GM19043 (cell line): ENCODE results near the gene PHF24.
"Not testable (repeated sequence)": the region's sequence is repeated elsewhere in the genome, so short reads cannot be mapped to it uniquely, and the experiment has no call there.

Experiments
- ATAC-seq: cut with Tn5 transposase; IDR thresholded peaks from one replicate; pipeline ENCODE4 v1.9.1; 2021; ENCODE audit warnings: low read depth; ENCODE audit not compliant: unreplicated experiment

PHF24 gene

GRCh38 chr9:34957492-34958410 lies at the start of gene PHF24:
TSS of gene PHF24 (plus strand) at chr9:34958285. CDS start at chr9:34971299, 13,014 bp downstream.
- ATAC-seq, result no peak

- ATAC-seq, result no peak
These were observed 31.0 kb upstream of the PHF24 start for GRCh38 chr9:34927061-34927460.

- ATAC-seq, result no peak
These were observed 29.2 kb upstream of the PHF24 start for GRCh38 chr9:34928921-34929320.

DNA sequence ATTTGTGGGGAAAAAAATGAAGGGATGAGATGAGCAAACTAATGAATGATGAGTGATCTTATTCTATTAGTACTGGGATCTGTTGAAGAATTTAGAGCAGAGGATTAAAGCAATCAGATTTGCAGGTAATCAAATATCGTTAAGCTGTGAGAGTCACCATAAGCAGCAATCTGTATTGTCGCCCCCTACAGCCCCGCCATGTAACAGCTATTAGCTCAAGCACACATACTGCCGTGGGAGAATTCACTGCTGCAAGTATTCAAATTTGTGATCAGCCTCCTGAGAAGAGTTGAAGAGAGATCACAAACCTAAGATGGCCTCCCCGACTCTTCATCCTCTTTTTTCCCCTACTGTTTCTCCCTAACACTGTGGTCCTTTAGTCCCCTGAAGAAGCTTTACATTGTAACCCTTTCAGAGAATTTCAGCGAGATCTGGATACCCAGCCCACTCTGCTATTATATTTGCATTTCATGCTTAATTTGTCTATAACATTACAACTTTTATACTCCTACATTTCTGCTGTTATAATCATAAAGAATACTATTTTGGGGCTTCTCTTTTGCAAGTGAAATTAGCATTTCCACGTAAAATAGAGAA lies 28.5 kb upstream of the PHF24 start:
- ATAC-seq, result no peak

GRCh38 chr9:34939989-34940388 lies 18.1 kb upstream of the PHF24 start:
- not testable (repeated sequence) for ATAC-seq

DNA sequence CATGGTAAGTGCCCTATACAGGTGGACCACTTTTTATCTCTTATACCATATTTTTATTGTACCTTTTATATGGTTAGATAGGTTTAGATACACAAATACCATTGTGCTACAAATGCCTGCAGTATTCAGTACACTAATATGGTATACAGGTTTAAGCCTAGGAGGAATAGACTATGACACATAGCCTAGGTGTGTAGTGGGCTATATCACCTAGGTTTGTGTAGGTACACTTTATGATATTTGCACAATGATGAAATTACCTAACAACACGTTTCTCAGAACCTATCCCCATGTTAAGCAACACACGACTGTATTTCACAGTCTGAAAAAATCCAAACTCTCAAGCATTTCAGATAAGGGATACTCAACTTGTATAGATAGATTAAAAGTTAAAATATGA lies 9.6 kb upstream of the PHF24 start:
- no peak for ATAC-seq

DNA sequence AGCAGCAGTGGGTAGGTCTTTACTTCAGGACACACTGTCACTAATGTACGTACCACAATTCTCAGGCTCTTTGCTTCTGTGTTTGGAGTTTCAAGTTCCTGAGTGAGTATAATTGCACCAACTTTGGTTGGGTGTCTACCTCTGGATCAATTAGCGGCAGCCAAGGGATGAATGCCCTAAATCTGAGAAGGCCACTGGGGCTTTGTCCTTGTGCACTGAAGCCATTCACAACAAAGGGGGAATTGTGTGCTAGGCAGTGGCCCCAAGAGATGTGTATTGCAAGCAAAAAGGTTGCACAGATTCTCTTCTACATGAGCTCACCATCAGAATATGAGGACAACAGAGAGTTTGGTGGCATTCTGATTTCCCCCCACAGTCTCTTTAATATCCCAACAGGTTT lies 3.9 kb upstream of the PHF24 start:
- ATAC-seq, result no peak

DNA sequence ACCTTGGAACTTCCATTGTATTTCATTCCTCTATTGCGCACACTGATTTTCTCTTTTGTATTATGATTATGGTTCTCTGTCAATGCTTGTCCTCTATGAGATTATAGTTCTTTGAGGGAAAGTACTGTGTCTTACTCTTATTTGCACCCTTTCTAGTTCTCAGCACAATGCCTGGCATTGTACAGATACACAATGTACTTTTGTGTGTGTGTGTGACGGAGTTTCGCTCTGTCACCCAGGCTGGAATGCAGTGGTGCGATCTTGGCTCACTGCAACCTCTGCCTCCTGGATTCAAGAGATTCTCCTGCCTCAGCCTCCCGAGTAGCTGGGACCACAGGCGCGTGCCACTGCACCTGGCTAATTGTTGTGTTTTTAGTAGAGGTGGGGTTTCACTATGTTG lies 2.0 kb upstream of the PHF24 start:
- ATAC-seq, result not testable (repeated sequence)

DNA sequence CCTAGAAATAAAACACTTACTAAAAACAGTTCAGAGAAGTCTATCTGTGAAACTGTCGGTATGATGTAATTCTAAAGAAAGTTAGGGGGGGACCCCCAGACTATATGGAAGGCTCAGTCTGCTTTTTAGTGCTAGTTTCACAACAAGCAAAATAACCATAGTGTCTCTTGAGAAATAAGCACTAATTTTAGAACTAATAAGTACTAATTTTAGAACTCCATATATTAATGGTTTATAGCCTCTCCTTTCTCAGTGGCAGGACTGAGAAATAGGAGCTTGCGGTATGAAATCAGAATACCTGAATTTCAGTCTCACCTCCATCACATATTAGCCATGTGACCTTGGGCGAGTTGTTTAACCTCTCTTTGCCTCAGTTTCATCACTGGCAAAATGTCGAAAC lies 1.4 kb upstream of the PHF24 start:
- ATAC-seq, result no peak

DNA sequence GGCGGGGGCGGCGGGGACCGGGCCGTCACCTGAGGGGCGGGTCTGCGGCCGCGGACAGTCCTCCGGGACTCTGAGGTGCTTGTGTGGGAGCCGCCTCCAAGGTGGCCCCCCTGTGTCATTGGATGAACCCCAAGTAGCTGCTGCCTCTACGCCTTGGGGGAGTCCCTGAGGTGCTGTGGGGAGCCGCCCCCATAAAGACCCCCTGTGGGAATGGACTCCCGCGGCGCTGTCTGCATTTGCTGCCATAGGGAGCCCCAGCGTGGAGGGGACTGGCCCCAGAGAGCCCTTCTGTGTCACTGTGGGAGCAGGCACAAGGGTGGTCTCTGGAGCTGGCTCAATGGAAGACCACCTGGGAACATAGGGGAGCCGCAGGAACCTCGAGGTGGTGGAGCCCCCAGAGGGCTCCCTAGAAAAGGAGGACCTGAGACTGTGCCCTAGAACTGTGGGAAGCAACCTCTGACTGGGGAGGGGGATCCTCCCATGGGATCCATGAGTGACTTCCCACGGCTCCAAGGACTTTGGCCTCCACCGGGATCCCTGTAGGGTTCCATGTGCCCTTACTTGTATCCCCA lies 412 bp downstream of the PHF24 start:
- ATAC-seq, result no peak

DNA sequence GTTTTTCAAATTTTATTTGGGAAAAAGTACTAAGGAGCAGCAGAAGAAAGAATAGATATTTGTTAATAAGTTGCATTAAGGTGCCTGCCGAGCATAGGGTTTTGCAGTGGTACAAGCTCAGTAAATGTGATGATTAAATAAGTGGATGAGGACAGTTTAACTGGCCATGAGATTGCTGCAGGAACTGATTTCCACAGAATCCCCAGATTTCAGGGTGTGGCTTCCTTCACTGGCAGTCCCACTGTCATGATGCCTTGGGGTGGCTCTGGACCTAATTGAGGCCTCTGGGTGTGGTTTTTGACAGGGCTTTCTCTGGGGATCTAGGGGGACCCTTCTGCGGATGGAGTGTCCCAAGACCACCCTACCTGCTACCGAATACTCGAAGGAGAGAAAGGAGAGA lies 1.4 kb downstream of the PHF24 start:
- ATAC-seq, result no peak

DNA sequence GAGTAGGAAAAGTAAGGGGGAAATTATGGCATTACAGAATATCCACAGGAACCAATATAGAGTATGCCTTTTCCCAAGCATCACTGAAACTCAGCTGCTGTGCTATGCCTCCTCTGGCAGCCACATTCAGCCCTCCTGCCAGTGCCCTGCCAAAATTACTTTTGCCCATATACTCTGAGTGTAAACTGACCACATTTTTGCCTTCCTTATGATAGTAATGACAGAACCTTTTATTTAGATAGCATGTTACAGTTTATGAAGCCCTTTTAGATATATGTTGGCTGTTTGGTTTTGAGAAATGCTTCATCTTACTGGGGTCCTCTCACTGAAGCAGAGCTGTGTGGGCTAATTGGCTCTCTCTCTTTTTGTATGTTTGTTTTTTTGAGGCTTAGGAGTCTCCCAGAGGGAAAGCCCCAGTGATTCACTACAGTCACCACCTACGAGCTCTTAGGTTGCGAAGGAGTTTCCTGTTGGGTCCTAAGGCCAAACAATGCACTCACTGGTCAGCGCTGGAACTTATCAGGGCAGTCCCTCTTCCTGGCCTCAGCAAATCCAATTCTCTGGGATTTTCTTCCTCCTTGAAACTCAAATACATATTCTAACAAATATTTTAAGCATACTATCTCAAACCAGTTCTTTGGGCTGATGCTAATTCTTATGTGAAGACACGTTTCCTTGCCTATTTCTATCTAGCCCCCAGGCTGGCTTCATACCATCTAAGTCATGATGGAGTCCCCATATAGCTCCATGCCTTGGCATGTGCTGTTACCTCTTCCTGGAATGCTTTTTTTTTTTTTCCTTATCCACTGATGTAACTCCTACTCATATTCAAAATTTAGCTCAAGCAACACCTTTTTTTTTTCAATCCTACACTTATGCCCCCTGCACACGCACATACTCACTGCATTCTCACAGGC lies 3.7 kb downstream of the PHF24 start:
- no peak for ATAC-seq

DNA sequence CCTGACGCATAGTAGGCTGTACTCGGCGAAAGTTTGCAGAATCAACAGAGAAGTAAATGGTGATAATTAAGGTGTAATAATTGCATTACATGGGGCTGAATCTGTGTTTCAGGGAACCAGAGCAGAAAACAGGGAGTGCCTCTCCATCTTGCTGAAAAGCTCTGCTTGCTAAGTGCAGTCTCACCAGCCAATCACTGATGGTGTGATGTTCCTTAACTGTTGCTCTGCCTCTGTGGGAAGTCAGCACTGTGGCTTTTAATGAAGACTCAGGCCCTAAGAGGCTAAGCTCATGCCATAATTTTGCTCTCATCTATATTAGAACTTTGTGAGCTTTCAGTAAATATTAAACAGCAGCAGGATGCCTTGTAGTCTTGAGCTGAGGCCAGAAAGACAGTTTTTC lies 4.5 kb downstream of the PHF24 start:
- no peak for ATAC-seq

DNA sequence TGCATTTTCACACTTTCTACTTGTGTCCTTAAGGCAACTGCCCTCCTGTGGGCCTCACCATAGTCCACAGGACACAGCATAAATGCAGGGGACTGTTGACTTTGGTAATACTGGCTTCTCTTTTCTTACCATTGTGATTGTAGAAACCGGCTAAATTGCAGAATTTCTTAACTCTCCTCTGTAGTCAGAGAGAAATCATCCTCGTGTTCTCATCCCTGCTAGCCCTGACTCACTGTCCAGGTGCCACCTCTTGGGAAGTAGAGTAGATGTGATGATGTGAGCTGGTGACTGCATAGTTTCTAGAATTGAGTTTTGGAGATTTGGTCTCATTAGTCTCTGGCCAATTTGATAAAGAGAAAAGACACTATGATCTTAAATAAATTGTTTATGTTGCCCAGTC lies 5.5 kb downstream of the PHF24 start:
- no peak for ATAC-seq

DNA sequence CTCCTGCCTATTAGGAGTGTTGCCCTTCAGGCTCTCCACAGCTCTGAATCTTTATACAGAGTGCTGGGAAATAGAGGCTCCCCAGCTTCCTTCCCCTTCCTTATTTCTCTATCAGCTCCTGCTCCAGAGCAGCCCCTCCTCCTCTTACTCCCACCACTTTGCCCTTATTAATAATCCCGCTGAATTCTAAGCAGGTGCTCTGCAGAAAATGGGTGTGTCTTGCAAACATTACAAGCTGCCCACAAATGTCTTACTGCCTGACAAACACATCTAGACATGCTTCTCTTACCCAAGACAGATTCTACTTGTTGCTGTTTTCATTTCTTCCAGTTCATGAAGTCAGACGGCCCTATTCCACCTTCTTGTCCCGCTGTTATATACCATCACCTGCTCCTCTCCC lies 6.4 kb downstream of the PHF24 start:
- no peak for ATAC-seq

GRCh38 chr9:34971146-34971811 lies 13.2 kb downstream of the PHF24 start:
- ATAC-seq, result no peak

- no peak for ATAC-seq
These were observed 16.6 kb downstream of the PHF24 start for GRCh38 chr9:34974664-34975063.

- no peak for ATAC-seq
These were observed 18.4 kb downstream of the PHF24 start for GRCh38 chr9:34976441-34976840.

GRCh38 chr9:34976992-34977391 lies 18.9 kb downstream of the PHF24 start:
- ATAC-seq, result no peak

- ATAC-seq, result no peak
These were observed 22.2 kb downstream of the PHF24 start for GRCh38 chr9:34980181-34980761.
